Esophagus squamous epithelium (tissue), 5 donors: Measurements from ENCODE around the gene TACR2. TPM values are rescaled to one million over a fixed set of nuclear protein-coding genes. Genes with fewer than 3 reads are reported as not detected.

ENCODE experiments used
- DNase-seq: peaks from one replicate; lab custom pipeline; 2025; lab: John Stamatoyannopoulos, UW
- H3K27ac ChIP-seq, 4 donors: fragments of 200-600 bp; sonication (generic); one replicate each; pipeline ENCODE4 v1.5.1; 2016 to 2019; ENCODE audit warnings: mild to moderate bottlenecking in 1 of 4
- H3K27me3 ChIP-seq, 4 donors: fragments of 200-600 bp; sonication (generic); 1 replicate in 3 of 4; 2 replicates in 1 of 4; pipeline versions ENCODE4 v1.5.1 to v1.6.0; 2017 to 2021; ENCODE audit warnings: antibody characterized with exemption in 1 of 4
- H3K36me3 ChIP-seq, 3 donors: fragments of 200-600 bp; sonication (generic); one replicate each; pipeline ENCODE4 v1.5.1; 2016 to 2019
- H3K4me1 ChIP-seq, 3 donors: fragments of 200-600 bp; sonication (generic); one replicate each; pipeline ENCODE4 v1.5.1; 2017 to 2019
- H3K4me3 ChIP-seq, 4 donors: fragments of 200-600 bp; sonication (generic); 1 replicate in 3 of 4; 2 replicates in 1 of 4; pipeline ENCODE4 v1.5.1; 2016 to 2019; ENCODE audit warnings: mild to moderate bottlenecking in 2 of 4, moderate library complexity in 1 of 4
- H3K9me3 ChIP-seq, 3 donors: fragments of 200-600 bp; sonication (generic); one replicate each; pipeline ENCODE4 v1.5.1; 2016 to 2019
- POLR2A ChIP-seq, 4 donors: fragments of 450-650 bp; IDR thresholded peaks; one replicate each; pipeline ENCODE4 v1.6.1; 2017; ENCODE audit warnings: antibody characterized with exemption in 4 of 4, mild to moderate bottlenecking in 4 of 4, moderate library complexity in 3 of 4
- WGBS, 2 donors: methylation state at CpG; one replicate each; pipeline ENCODE4 v1.1.5; 2018; 5-methylcytosine and 5-hydroxymethylcytosine counted together
- intact Hi-C: fragments of 100-400 bp; cut with DNase I; formaldehyde crosslinking; loops from one replicate; pipeline ENCODE4 v1.15.0; 2022
- total RNA-seq, 4 donors: library from RNA; depleted of rRNA; stranded (reverse); fragments of >200 nt; gene quantifications; one replicate each; pipeline ENCODE4 v1.1.0, GENCODE V29; 2016
- TF ChIP-seq, protein P1 (sequence below), 6 experiments: fragments of 450-650 bp in 4 of 6; fragments of 200-600 bp in 2 of 6; sonication (generic) in 2 of 6; IDR thresholded peaks; one replicate each; pipeline ENCODE4 v1.5.1; 2016 to 2019; ENCODE audit warnings: antibody characterized with exemption in 6 of 6, mild to moderate bottlenecking in 4 of 6, moderate library complexity in 4 of 6
- donor health status: DM: yes; HTN: yes; CAD: no.

The TACR2 gene
- total RNA-seq, 4 donors from 2014 or later, result 0.72 to 24.0 (median 4.4) TPM

DNA sequence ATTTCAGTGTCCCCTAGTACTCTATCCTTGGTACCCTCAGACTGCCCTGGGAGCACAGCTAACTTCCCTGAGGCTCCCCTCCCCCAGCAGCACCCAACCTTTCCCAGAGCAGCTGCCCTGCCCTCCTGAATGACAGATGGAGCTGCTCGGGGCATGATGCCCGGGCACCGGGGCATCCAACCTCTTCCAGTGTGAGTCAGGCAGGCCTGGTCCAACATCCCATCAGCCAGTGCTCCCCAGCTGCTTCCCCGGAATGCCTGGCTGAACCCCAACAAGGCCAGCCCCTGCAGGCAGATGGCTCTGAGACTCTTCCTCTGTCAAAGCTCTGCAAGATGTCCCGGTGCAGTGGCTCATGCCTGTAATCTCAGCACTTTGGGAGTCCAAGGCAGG, 22.6 kb upstream of the TACR2 start:
- no peaks in the 10 kb centered on the region for H3K36me3 ChIP-seq
- no peak for DNase-seq
- no peak overlapping the region for H3K4me3 ChIP-seq
- H3K4me1 ChIP-seq, result peaks cover 26 to 44% (median 30%) of the 10 kb centered on the region in 3 donors
- H3K27ac ChIP-seq, result peak overlapping the region; percentile 57 to 82 (median 70)
- 10 to 40% methylated on average over 1 to 5 of the region's 5 CpGs for WGBS, 2 donors
- TF ChIP-seq, protein P1, sequence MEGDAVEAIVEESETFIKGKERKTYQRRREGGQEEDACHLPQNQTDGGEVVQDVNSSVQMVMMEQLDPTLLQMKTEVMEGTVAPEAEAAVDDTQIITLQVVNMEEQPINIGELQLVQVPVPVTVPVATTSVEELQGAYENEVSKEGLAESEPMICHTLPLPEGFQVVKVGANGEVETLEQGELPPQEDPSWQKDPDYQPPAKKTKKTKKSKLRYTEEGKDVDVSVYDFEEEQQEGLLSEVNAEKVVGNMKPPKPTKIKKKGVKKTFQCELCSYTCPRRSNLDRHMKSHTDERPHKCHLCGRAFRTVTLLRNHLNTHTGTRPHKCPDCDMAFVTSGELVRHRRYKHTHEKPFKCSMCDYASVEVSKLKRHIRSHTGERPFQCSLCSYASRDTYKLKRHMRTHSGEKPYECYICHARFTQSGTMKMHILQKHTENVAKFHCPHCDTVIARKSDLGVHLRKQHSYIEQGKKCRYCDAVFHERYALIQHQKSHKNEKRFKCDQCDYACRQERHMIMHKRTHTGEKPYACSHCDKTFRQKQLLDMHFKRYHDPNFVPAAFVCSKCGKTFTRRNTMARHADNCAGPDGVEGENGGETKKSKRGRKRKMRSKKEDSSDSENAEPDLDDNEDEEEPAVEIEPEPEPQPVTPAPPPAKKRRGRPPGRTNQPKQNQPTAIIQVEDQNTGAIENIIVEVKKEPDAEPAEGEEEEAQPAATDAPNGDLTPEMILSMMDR (IDR thresholded peaks at IDR 0.05), result no peak
- no peak for TF ChIP-seq POLR2A (IDR thresholded peaks at IDR 0.05)
- no peaks in the 10 kb centered on the region for H3K9me3 ChIP-seq
- intact Hi-C loops, result no loop called here
- H3K27me3 ChIP-seq, result no peaks in the 10 kb centered on the region

DNA sequence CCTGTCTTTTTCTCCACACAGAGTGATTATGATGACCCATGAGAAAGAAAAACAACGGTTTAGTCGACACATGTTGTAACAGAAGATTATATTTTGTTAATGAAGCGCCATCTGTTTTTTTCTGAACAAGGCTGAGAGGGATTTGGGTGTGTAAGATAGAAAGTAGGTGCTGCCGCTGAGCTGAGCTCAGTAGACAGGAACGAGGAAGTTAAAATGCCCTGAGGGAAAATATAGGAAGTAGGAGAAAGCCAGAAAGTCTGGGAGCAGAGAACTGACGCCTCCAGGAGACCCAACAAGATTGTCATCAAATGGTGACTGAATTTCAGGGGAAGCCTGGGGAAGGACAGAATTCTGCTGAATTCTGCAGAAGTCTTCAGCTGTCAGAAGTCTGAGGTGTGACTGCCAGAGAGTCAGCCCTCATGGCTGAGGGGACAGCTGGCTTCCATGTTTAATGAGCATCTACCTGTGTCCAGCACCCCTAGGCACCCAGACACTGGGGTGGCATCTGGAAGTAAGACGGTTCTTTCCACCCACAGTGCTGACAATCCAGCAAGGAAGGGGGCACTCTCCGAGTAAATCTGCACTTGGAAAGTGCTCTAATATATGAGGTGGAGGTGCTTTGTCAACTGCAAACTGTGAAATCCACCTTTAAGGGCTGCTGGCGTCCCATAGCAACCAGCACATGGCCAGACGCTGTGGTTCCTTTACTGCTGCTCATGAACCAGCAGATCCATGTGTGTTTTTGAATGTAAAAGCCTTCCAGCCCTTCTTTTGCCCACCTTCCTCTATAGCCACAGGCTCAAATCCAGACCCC, 22.0 kb upstream of the TACR2 start:
- intact Hi-C loops, result no loop called here
- H3K36me3 ChIP-seq, result no peaks in the 10 kb centered on the region
- H3K4me1 ChIP-seq, result peaks cover 26 to 44% (median 30%) of the 10 kb centered on the region in 3 donors
- 14 to 15% methylated on average over 10 of the region's 10 CpGs for WGBS, 2 donors
- TF ChIP-seq POLR2A (IDR thresholded peaks at IDR 0.05), result no peak
- TF ChIP-seq, protein P1 (IDR thresholded peaks at IDR 0.05), result no peak
- no peaks in the 10 kb centered on the region for H3K9me3 ChIP-seq
- no peak overlapping the region for H3K4me3 ChIP-seq
- DNase-seq, result no peak
- H3K27me3 ChIP-seq, result no peaks in the 10 kb centered on the region
- peak overlapping the region; percentile 57 to 82 (median 70) for H3K27ac ChIP-seq

DNA sequence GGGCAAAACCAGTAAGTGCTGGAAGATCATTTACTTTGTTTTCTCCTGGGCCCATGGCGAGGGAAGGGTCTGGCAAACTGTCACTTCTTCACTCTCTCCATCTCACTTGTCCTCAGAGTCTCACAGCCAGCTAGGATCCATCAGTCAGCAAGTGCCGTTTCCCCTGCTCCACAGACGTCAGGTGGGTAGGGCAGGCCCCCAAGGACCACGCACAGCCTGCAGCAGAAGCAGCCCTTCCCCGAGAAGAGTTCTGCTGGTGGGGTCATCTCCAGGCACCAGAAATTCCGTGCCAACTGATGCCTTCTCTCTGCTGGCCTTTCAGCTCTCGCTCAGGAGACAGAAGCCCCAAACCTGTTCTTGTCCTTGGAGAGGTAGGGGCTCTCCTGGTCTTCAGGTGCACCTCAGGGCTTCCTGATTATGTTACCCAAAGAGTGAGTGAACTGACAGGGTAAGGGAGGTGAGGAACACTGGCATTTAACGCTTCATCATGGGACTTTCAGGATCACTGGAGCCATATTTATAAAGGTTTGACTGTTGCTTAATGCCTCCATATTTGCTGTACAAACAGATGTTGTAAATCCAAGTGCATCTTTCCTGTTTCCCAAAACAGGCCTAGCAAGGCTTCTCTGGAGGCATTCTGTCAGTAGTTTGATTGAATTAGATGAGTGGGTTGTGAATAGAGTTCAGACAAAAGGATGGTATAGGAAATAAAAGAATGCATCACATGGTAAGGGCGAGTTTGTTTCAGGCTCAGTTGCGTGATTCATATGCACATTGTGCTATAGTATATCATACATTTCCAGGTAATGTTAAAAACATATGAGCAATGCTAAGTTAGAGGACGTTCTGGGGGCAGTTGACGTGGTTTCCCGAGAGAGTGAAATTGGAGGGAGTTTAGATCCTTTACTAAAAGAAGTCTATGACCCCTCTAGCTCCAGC, 20.9 kb upstream of the TACR2 start:
- Histone ChIP-seq H3K9me3 (no peaks in the 10 kb centered on the region), H3K4me3 (no peak overlapping the region), H3K36me3 (no peaks in the 10 kb centered on the region), H3K27me3 (no peaks in the 10 kb centered on the region), H3K27ac (peak overlapping the region; percentile 57 to 82 (median 70)), H3K4me1 (peaks cover 26 to 44% (median 30%) of the 10 kb centered on the region in 3 donors)
- intact Hi-C loops, result no loop called here
- 61 to 62% methylated on average over 7 to 12 of the region's 13 CpGs for WGBS, 2 donors
- DNase-seq, result no peak
- TF ChIP-seq POLR2A (IDR thresholded peaks at IDR 0.05), result no peak
- TF ChIP-seq, protein P1 (IDR thresholded peaks at IDR 0.05), result no peak

DNA sequence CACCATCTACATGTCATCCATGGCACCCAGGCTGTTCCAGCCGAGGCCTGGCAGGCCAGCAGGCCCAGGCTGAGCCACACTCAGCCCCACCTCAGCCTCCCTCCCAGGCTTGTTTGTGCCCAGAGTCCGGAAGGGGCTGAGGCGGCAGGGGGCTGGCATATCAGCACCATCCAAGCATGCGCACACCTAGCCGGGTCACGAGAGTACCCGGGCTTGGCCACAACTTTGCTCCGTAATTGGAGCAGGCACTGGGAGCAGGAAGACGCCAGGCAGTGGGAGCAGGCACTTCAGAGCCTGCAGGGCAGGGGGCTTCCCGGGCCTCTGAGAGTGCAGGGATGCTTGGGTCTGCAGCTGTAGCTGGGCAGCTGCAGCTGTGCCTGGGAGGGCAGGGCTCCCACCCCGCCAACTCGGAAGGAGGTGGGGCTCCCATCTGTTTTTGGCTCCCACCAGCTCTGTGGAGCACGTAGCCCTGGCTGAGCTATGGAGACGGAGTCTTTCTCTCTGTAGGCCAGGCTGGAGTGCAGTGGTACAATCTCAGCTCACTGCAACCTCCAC, 19.3 kb upstream of the TACR2 start:
- Histone ChIP-seq H3K9me3 (no peaks in the 10 kb centered on the region), H3K27ac (no peak overlapping the region), H3K4me1 (peaks cover 26 to 44% (median 30%) of the 10 kb centered on the region in 3 donors), H3K27me3 (no peaks in the 10 kb centered on the region), H3K4me3 (no peak overlapping the region), H3K36me3 (no peaks in the 10 kb centered on the region)
- WGBS, 2 donors, result 100% methylated on average over 1 to 2 of the region's 14 CpGs
- DNase-seq, result no peak
- TF ChIP-seq, protein P1 (IDR thresholded peaks at IDR 0.05), result no peak
- no peak for TF ChIP-seq POLR2A (IDR thresholded peaks at IDR 0.05)
- intact Hi-C loops, result no loop called here
